Measurements from ENCODE around the gene ACSL3.
"Not testable (repeated sequence)": the region's sequence is repeated elsewhere in the genome, so short reads cannot be mapped to it uniquely, and the experiment has no call there.

ACSL3 gene

DNA sequence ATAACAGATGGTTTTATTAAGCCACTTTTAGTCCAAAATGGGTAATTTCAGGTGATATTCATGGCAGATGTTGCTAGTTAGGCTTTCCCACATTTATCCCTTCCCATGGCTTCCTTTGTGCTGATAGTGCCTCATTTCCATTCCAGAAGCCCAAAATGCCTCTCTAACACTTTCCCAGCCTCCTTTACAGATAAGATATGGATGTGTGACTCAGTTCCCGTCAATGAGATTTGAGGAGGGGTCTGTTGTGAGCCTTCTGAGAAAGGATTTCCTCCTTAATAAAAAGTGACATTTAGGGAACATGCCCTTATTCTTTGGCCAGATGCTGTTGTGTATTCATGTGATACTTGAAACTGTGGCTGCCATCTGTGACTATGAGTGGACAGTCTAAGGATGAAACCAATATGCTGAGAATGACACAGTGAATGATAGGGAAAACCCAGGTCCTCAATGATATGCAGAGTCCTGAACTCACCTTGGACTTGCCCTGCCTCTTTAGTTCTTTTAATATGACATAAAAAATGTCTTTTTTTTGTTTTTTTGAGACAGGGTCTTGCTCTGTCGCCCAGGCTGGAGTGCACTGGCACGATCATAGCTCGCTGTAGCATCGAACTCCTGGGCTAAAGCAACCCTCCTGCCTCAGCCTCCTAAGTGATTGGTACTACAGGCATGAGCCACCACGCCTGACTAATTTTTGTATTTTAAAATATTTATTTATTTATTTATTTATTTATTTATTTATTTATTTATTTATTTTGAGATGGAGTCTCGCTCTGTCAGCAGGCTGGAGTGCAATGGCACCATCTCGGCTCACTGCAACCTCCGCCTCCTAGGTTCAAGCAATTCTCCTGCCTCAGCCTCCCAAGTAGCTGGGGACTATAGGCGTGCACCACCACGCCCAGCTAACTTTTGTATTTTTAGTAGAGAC is 5.8 kb upstream of the ACSL3 start:
- no peak for DNase-seq (ENCODE audit: low spot score)

DNA sequence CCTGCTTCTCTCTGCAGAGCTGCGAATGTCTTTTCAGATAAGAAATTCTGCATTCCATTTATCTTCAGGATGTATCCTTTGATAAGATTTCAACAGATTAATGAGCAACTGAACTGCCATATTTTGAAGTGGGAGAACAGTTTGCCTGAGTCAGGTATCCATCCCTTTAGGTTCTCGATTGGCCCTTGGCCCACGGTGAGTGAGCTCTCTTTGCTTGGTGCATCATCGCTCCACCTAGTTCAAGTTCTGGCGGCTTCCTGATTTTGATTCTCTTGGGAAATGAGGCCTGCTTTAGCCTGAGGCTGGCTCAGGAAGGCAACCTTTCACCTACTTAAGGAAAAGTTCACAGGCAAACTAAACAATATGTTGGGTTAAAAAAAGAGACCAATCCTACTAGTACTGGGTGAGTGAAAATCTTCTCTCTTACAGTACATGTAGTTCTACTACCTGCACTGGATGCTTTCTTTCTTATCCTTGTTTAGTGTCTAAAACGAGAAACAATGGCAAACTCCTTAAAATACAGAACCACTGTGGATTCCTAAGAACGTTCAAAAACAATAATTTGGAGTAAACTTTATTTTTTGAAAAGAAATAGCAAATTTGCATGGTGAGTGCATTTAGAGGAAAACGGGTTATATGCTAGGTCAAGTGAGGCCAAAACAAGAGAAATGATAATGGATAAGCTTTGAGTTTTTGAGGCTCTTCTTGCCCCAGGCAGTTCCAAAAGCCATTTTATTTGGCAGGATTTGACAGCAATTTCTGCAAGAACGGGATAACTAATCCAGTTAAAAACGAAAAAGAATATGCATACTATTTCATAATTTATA is 837 bp upstream of the ACSL3 start:
- DNase-seq (ENCODE audit: low spot score), result no peak

DNA sequence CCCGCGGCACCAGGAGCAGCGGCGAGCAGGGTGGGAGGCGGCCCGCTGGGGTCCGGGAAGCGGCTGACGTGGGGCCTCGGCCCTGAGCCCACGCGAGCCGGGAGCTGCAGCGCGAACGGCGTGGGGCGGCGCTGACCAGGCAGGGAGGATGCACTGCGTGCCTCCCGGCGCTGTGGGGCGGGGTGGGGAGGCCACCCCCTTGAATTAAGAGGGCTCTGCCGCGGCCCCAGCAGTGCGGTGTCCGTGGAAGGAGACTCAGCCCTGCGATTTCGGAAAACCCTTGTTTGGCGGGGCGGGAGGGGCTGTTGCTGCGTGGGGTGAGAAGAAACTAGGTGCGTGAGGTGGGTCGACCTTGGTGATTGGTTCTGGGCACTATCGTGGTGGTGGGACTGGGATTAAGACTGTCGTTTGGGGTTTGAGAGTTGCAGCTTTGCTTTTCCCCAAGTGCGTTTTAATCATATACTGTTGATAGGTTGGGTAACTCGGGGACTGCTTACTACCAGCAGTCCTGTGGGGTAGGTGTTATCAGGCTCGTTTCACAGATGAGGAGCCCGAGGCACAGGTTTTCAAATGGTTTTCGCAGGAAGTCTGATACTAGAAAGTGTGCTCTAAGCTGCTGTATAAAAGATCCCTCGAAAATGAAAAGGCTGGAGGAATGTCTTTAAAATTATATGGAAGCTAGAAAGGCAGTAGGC is 722 bp downstream of the ACSL3 start:
- peak; percentile 14 for DNase-seq (ENCODE audit: low spot score)

DNA sequence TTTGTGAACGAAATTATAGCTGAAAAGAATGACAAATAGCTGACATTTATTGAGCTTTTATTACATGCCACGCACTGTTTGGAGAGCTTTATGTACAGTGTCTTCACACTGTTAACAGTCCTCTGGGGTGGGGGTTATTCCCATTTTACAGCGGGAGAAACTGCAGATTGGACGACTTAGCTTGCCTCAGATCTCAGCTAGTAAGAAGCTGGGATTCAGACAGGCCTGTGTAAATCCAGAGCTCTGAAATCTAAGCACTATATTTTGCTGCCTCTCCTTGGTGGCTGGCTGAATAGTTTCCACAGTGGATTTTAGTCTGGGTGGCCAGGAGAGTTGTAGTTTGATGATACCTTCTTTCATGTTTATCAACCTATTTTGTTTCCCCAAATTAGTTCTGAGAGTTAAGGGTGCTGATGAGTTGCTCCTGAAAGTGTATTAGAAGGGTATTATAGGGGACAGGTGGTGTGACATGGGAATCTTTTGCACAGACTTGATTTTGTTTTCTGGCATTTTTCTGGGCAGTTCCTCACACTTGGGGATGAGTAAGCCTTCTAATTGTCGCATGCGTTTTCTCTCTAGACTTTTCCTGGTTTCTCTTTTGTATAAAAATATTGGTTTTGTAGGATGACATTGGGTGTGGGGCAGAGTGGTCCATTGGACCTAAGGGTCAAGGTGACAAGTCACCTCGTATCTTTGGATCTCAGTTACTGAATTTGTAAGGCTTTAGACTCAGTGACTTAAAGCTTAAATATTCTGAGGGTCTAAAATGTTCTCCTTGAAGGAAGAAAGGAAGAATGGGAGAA is 1.5 kb downstream of the ACSL3 start:
- DNase-seq (ENCODE audit: low spot score), result no peak

DNA sequence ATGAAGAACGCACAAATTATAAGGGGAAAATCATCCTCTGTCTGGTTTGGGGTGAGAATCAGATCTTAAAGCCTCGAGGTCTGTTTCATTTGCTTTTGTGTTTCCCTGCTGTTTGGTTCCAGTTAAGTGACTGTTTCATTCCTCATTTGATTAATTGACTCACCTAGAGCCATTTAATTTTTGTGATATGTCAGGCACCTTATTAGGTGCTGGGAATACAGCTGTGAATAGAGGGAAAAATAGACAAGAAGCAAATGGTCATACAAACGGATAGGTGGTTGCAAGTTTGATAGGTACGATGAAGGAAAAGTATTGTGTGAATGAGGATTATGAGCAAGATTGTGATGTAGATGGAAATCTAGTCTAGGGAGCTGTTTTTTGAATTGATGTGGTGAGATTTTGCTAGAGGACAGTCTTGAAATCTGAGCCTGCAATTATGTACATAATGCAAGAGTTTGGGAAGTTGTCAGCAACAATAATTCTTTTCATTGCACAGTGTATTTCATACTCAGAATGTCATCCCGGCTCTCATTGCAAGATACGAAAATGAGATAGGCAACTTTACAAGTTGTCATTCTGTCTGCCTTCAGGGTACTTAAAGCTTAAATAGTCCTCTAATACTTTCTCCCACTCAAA is 2.2 kb downstream of the ACSL3 start:
- DNase-seq (ENCODE audit: low spot score), result no peak

DNA sequence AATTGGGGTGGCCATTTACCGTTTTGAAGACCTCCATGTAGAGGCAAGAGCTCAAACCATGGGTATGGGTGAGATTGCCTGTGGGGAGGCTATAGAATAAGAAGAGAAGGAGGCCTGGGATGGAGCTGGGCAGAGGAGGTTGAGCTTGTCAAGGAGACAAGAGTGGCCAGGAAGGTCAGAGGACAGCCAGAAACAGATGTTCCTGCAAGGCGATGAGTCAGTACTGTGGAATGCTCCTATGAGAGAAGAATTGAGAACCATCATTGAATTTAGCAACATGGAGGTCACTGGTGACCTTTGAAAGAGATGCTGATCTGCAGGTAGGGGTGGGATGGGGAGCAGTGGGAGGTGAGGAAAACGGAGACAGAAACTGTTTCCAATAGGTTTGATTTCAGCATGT is 3.5 kb downstream of the ACSL3 start:
- DNase-seq (ENCODE audit: low spot score), result no peak

DNA sequence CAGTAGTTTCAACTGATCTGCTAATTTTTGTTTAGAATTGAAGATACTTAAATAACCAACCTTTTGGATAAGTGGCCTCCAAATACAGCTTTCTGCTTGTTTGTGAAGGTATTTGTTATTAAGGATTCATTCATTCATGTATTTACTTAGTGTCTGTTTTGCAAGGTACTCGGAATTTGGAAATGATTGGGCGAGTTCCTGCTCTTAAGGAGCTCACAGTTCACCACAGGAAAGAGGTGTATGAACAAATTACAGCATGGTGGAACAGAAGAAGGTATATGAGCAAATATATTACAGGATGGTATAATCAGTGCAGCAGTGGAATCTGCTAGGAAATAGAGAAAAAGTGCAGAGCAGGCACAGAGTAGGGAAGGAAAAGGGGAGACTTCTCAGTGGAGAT is 4.5 kb downstream of the ACSL3 start:
- DNase-seq (ENCODE audit: low spot score), result no peak

DNA sequence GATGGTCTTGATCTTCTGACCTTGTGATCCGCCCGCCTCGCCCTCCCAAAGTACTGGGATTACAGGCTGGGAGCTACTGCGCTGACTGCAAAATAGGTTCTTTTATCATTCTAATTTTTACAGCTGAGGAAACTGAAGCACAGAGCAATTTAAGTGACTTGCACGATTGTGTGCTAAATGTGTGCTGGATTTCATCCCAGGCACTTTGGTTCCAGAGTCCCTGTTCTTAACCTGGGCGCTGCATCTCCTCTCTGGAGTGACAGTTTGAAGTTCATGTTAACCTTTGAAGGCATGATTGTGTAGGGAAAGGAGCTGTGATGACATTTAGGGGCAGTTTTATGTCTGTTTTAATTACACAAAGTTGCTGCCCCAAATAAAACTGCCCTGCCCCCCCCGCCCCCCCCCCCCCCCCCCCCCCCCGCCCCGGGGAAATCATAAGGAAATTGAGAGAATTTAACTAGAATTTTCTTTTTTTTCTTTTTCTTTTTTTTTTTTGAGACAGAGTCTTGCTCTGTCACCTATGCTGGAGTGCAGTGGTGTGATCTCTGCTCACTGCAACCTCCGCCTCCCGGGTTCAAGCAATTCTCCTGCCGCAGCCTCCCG is 5.6 kb downstream of the ACSL3 start:
- no peak for DNase-seq (ENCODE audit: low spot score)

DNA sequence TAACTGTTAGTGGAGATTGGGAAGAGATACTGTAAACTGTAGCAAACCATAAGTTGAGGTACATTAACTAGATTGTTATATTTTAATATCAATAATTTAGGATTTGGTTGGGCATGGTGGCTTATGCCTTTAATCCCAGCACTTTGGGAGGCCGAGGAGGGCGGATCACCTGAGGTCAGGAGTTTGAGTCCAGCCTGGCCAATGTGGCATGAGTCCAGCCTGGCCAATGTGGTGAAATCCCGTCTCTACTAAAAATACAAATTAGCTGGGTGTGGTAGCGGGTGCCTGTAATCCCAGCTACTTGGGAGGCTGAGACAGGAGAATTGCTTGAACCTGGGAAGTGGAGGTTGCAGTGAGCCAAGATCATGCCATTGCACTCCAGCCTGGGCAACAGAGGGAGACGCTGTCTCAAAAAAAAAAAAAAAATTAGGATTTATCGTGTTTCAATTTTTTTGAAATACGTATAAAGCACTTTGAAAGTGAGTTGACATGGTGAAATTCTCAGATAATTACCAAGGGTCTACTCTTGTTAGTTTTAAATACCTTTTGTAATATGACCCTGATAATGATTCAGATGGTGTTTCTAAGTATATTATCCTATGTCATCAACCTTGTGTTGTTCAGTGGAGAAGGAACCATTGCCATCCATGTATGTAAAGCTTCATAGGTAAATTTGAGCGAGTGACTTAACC is 7.9 kb downstream of the ACSL3 start:
- not testable (repeated sequence) for DNase-seq (ENCODE audit: low spot score)

DNA sequence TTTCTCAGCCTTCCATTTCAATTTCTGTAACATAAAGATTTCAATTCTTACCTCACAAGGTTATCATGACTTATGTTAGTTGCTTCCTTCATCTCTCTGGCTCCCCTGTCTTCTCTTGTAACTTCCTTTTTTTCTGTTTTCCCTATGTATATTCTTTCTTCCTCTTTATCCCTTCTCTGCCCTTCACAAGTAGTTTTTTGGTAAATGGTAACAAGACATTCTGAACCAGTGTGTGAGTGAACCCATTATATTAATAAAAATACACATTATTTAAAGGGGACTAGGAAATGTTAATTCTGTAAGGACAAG is 8.4 kb downstream of the ACSL3 start:
- DNase-seq (ENCODE audit: low spot score), result no peak

DNA sequence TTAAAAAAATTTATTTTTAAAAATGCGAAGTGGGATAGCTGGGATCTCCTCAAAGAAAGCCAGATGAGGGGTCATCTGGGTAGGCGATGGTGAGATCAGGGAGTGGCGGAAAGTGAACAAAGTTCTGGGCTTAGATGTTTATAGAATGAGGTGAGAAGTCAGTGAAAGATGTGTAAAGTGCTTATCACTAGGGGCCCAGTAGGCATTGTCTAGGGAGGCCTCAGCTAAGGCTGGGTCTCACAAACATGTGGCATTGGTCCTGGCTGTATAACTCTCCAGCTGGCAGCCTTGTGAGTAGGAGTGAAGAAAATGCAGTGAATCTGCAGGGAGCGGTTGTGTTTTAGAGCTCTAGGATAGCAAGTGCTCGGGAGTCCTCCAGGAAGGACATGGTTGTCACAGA is 10.5 kb downstream of the ACSL3 start:
- DNase-seq (ENCODE audit: low spot score), result no peak

DNA sequence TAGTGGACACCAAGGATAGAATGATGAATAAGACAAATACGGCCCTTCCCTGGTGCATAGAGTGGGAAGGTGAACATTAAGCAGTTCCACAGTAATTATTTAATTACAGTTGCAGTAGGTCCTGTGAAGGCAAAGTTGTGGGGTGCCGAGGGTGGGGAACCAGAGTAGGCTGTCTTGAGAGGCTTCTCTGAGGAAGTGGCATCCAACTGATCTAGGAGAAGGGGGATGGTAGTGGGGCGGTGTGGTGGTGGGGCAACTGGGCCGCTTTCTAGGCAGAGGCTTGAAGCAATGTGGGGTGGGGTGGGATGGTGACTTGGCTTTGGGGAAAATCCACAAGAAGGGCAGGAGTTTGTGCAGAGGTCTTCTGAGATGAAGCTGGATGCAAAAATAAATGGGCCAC is 11.7 kb downstream of the ACSL3 start:
- DNase-seq (ENCODE audit: low spot score), result no peak

DNA sequence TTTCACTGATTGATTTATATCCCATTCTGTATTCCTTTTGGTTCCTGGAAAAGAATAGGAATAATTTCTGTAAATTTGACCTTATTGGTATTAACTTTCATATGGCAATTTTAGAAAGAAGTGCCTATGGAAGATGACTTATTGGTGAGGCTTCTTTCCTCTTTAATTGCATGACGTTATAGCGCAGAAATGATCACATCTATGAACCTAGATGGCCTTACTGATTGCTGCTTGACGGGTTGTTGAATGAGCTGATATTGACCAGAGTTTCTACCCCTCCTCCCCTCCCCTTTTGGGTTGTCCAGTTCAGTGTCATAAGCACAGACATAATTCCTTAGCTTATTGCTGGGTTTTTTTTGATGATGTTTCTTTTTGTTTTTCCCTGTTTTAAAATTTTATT is 14.6 kb downstream of the ACSL3 start:
- no peak for DNase-seq (ENCODE audit: low spot score)

DNA sequence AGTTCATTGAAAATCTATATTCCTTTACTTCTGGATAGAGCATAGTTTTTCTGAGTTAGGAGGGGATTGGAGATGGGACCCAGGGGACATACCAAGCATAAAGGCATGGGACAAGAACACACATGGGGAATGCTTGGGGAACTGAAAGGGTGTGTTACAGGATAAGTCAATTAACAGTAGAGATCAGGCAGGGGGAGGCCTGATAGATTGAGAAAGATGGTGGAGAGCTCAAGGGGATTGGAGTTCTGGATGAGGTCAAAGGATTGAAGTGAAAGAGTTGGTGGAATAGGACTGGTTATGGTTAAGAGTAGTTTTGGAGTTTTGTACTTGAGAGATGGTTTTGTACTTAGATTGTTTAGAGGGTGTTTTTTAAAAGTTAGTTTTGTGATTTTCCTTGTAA is 16.1 kb downstream of the ACSL3 start:
- no peak for DNase-seq (ENCODE audit: low spot score)

DNA sequence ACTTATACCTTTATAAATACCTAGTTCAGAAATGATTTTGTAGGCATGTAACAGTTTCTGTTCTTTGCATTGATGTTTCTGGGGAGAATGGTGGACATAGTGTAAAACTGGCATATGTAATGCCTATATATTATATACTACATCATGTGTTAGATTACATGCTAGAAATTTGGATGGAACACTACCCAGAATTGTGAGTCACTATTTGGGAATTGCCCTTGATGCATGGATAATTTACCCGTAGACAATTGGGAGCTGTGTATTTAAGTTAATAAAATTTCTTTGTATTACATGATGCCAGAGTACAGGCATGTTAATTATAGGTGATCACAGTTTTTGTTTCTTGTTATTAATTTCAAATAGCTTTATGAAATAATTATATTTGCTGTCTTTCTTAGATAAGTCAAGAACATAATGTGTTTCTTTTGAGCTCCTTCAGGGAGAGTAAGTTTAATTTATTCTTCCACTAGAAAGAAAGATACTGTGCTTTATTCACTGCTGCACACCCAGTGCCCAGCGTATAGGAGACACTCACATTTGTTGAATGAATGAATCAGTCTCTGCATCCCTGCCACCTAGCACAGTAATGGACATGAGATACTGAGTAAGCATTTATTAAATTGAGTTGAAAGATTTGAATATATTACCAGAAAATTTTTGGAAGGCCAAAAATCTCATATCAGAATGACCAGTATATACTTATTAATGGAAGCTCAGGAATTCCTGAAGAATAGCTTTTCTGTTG is 16.9 kb downstream of the ACSL3 start:
- no peak for DNase-seq (ENCODE audit: low spot score)

DNA sequence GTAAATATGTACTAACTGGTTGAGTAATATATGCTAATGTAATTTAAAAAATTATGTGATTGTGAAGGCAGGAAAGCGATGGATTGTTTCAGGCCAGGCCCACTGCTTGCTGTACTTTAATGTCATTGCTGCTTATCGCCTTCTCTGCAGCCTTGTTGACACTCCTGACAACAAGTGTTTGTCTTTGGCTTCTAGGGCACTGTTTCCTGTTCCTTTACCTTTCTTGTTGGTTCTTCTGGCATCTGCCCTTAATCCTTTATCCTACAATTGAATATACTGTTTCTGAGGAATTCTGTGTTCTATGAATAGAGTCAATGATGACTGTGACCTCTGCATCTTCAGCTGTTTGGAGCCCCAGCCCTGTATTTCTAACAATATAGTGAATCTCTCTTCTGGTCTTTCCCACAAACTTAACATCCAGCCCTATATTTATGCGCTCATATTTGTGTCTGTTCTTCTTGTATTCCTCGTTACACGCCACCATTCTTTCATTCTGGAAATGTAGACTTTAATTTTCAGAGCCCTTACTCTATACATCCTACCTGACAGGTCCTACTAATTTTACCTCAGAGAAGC is 17.6 kb downstream of the ACSL3 start:
- no peak for DNase-seq (ENCODE audit: low spot score)

DNA sequence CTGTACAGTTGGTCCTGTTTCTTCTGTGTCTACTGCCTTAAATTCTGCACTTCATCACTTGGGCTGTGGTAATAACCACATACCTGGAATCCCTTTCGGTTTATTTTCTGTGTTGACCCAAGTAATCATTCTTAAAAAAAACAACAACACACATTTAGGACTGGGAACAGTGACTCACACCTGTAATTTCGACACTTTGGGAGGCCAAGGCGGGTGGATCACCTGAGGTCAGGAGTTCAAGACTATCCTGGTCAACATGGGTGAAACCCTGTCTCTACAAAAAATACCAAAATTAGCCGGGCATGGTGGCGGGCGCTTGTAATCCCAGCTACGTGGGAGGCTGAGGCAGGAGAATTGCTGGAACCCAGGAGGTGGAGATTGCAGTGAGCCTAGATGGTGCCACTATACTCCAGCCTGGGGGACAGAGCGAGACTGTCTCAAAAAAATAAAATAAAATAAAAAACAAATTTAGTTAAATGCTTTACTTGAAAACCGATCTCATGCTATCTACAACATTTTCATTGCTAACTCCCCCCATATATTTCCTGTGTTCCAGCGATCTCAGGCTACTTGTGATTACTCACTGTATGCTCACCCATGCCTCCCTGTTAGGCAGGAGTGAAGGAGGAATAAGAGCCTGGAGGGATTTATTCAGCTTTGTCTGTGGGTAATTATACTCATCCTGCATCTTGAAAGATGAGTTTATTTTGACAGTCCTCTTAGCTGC is 18.2 kb downstream of the ACSL3 start:
- no peak for DNase-seq (ENCODE audit: low spot score)

DNA sequence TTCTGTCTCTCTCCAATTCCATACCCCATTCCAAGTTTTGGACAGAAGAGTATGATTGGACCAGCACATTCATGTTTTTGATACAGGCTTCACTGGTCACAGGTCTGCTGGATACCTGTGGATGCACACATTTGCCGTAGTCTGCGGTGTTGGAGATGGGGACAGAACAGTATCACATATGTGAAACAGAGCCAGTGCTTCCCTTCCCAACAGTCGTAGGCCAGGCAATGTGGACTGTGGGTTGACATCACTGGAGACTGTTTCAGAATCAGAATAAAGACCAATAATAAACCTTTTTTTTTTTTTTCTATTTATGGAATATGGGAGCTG is 18.7 kb downstream of the ACSL3 start:
- DNase-seq (ENCODE audit: low spot score), result no peak

DNA sequence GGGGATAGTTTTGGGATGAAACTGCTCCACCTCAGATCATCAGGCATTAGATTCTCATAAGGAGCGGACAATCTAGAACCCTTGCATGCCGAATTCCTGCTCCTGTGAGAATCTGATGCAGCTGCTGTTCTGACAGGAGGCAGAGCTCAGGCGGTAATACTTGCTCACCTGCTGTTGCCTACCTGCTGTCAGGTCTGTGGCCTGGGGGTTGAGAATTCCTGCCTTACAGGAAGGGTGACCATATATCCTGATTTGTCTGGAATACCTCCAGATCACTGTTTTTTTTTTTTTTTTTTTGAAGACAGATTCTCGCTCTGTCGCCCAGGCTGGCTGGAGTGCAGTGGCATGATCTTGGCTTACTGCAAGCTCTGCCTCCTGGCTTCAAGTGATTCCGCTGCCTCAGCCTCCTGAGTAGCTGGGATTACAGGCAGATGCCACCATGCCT is 21.7 kb downstream of the ACSL3 start:
- DNase-seq (ENCODE audit: low spot score), result no peak
